ENCODE measurements around the gene ABTB1.

GRCh38 chr3:127661600-127661999 lies 11.2 kb upstream of the ABTB1 start:
- no peak for TF ChIP-seq CTCF (IDR thresholded peaks at IDR 0.05)
- TF ChIP-seq POLR2A (IDR thresholded peaks at IDR 0.05) = no peak
